ENCODE results near the gene AQP9.
"Not testable (repeated sequence)": the region's sequence is repeated elsewhere in the genome, so short reads cannot be mapped to it uniquely, and the experiment has no call there.

Gene AQP9

DNA sequence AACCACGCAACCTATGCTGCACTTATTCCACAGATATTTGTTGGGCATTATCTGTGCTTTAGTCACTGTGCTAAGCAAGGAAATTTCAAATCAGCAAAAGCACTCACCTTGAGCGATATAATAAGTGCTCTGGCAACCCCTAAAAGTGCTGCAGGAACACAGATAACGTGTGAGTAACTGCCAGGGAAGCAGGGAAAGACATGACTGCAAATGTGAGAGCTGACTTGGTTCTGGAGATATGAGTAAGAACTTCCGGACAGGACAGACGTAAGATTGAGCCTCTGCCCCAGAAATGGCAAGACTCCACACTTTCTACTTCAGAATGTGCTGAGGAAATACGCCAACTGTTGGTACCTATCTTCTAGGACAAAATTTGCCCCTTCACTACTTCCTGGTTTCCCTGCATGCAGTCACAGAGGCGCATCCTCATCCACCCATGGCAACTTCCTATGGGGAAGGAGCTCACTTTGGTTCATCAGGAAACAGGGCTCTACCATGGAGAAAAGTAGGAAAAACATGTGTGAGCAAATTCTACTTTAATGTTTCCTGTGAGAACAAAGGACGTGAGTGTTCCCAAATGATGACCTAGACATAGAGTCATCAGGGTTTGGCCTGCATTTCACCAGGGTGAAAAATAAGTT lies 41.7 kb downstream of the AQP9 start:
- no peaks in the 10 kb centered on the region for H3K4me1 ChIP-seq (ENCODE audit: control insufficient read depth, insufficient read depth, low read length)
- no peak overlapping the region for H3K4me3 ChIP-seq (ENCODE audit: low read depth, low read length)
- H3K9ac ChIP-seq (ENCODE audit: low read depth, low read length): no peak overlapping the region
- no peak overlapping the region for H3K27ac ChIP-seq (ENCODE audit: low read depth, low read length)
- no peaks in the 10 kb centered on the region for H3K36me3 ChIP-seq (ENCODE audit: control insufficient read depth, insufficient read depth, low read length)
- no peaks in the 10 kb centered on the region for H3K27me3 ChIP-seq (ENCODE audit: control insufficient read depth, insufficient read depth, low read length)
- no peaks in the 10 kb centered on the region for H3K9me3 ChIP-seq (ENCODE audit: control insufficient read depth, insufficient read depth, low read length)

DNA sequence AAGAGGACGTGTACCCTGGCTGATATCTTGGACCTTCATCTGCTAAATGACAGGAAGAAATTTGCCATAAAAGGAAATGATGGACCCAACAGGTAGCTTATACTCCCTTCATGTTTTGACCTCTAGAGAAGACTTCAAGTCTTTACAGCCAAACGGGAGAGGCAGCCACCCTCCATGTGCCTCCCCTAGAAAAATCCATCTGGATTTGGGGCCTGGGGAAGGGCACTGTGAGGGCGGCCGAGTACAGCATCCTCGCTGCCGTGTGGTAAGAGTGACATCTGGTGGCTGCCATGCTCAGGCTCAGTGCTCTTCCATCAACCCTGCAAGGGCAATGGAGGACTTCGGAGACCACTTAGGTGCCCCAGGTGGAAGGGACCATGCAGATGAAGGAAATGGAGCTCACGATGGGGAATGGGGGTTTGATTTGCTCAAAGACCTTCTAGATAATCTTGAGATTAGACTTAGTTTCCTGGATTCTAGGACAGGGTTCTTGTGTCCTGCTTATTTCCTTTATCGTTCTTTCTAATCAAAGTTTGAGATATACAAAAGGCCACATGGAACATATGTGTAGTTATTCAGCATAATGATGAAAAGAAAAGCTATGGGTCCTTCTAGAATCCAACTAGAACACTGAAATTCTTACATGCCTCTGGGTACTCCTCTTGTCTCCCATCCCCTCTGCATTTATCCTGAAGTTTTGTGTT lies 44.4 kb downstream of the AQP9 start:
- no peak overlapping the region for H3K4me3 ChIP-seq (ENCODE audit: low read depth, low read length)
- no peak overlapping the region for H3K27ac ChIP-seq (ENCODE audit: low read depth, low read length)
- no peaks in the 10 kb centered on the region for H3K4me1 ChIP-seq (ENCODE audit: control insufficient read depth, insufficient read depth, low read length)

DNA sequence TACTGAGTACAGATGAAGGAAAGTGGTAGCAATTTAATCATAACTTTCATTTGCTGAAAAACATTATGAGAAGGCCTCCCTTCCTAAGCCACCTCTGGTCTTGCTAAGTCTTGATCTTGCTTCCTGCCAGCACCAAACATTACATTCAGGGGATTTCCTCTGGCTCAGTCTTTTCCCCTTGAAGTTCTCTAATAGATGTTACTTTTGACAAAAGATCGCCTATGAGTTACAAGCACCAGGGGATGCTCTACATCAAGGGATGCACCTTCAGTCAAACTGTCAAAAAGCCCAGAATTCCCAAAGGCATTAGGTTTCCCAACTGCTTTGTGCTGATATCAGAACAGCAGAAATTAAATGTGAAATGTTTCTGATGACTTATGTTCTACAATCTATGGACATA lies 47.3 kb downstream of the AQP9 start:
- Histone ChIP-seq H3K4me3 (ENCODE audit: low read depth, low read length) (no peak overlapping the region), H3K4me1 (ENCODE audit: control insufficient read depth, insufficient read depth, low read length) (no peaks in the 10 kb centered on the region), H3K27me3 (ENCODE audit: control insufficient read depth, insufficient read depth, low read length) (no peaks in the 10 kb centered on the region), H3K27ac (ENCODE audit: low read depth, low read length) (no peak overlapping the region), H3K9me3 (ENCODE audit: control insufficient read depth, insufficient read depth, low read length) (no peaks in the 10 kb centered on the region), H3K36me3 (ENCODE audit: control insufficient read depth, insufficient read depth, low read length) (no peaks in the 10 kb centered on the region), H3K9ac (ENCODE audit: low read depth, low read length) (no peak overlapping the region)

More for the DNA sequence above, 44.4 kb downstream of the AQP9 start:
- H3K27me3 ChIP-seq (ENCODE audit: control insufficient read depth, insufficient read depth, low read length): no peaks in the 10 kb centered on the region
- H3K9me3 ChIP-seq (ENCODE audit: control insufficient read depth, insufficient read depth, low read length): no peaks in the 10 kb centered on the region
- H3K9ac ChIP-seq (ENCODE audit: low read depth, low read length): no peak overlapping the region
- H3K36me3 ChIP-seq (ENCODE audit: control insufficient read depth, insufficient read depth, low read length): no peaks in the 10 kb centered on the region

DNA sequence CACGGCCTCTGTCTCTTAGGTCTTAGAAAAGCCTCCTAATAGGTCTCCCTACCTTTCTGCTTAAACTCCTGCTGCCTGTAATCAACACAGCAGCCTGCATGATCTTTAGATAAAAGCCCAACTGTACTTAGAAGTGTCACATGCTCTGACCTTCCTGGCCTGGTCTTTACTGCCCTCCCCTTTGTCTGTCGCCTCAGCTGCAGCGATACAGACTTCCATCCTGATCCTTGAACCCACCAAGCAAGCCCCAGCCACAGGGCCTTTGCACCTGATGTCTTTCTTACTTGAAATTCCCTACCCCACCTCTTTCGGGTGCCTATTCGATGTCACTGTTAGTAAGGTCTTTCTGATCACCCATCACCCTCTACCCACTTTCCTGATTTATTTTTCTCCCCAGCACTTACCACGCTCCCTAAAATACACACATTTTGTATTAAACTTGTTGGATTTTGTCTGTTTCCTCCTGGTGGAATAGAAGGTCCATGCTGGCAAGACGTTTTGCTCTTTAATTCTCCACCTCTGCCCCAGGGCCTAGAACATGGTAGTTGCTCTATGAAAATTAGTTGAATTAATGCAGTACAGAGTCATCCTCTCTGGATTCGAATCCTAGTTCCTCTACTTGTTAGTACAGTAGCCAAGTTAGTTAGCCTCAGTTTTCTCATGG lies 51.1 kb downstream of the AQP9 start:
- no peaks in the 10 kb centered on the region for H3K27me3 ChIP-seq (ENCODE audit: control insufficient read depth, insufficient read depth, low read length)
- H3K36me3 ChIP-seq (ENCODE audit: control insufficient read depth, insufficient read depth, low read length): no peaks in the 10 kb centered on the region
- no peak overlapping the region for H3K27ac ChIP-seq (ENCODE audit: low read depth, low read length)
- H3K9me3 ChIP-seq (ENCODE audit: control insufficient read depth, insufficient read depth, low read length): no peaks in the 10 kb centered on the region
- peaks cover 8% of the 10 kb centered on the region; the same call in 1 of the 2 replicates for H3K4me1 ChIP-seq (ENCODE audit: control insufficient read depth, insufficient read depth, low read length)
- no peak overlapping the region for H3K4me3 ChIP-seq (ENCODE audit: low read depth, low read length)
- H3K9ac ChIP-seq (ENCODE audit: low read depth, low read length): no peak overlapping the region

DNA sequence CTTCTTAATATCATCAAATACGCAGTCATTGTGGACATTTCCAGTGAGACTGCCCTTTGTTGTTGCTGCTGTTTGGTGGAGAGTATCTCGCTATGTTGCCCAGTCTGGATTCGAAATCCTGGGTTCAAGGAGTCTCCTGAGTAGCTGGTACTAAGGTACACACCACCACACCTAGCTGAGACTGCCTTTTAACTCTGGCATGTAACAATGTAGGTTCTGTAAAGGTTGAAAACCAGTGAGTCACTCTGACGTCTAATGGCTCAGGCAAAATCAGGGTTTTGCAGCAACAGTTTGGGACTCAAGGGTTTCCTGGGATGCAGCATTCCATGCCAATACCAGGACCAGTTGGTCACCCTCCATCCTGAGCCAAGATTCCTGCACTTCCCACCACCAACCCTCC lies 52.2 kb downstream of the AQP9 start:
- H3K27me3 ChIP-seq (ENCODE audit: control insufficient read depth, insufficient read depth, low read length): no peaks in the 10 kb centered on the region

DNA sequence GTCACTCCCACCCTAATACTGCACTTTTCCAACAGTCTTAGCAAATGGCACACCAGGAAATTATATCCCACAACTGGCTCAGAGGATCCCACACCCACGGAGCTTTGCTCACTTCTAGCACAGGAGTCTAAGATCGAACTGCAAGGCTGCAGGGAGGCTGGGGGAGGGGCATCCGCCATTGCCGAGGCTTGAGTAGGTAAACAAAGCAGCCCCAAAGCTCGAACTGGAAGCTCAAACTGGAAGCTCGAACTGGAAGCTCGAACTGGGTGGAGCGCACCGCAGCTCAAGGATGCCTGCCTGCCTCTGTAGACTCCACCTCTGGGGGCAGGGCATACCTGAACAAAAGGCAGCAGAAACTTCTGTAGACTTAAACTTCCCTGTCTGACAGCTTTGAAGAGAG lies 55.5 kb downstream of the AQP9 start:
- not testable (repeated sequence) for H3K4me1 ChIP-seq (ENCODE audit: control insufficient read depth, insufficient read depth, low read length); H3K27me3 ChIP-seq (ENCODE audit: control insufficient read depth, insufficient read depth, low read length); H3K9me3 ChIP-seq (ENCODE audit: control insufficient read depth, insufficient read depth, low read length); H3K9ac ChIP-seq (ENCODE audit: low read depth, low read length); H3K4me3 ChIP-seq (ENCODE audit: low read depth, low read length); H3K36me3 ChIP-seq (ENCODE audit: control insufficient read depth, insufficient read depth, low read length); H3K27ac ChIP-seq (ENCODE audit: low read depth, low read length)

More for the DNA sequence above, 52.2 kb downstream of the AQP9 start:
- H3K4me3 ChIP-seq (ENCODE audit: low read depth, low read length): no peak overlapping the region
- no peak overlapping the region for H3K9ac ChIP-seq (ENCODE audit: low read depth, low read length)
- H3K36me3 ChIP-seq (ENCODE audit: control insufficient read depth, insufficient read depth, low read length): no peaks in the 10 kb centered on the region
- peaks cover 8% of the 10 kb centered on the region; the same call in 1 of the 2 replicates for H3K4me1 ChIP-seq (ENCODE audit: control insufficient read depth, insufficient read depth, low read length)
- H3K9me3 ChIP-seq (ENCODE audit: control insufficient read depth, insufficient read depth, low read length): no peaks in the 10 kb centered on the region
- H3K27ac ChIP-seq (ENCODE audit: low read depth, low read length): no peak overlapping the region

DNA sequence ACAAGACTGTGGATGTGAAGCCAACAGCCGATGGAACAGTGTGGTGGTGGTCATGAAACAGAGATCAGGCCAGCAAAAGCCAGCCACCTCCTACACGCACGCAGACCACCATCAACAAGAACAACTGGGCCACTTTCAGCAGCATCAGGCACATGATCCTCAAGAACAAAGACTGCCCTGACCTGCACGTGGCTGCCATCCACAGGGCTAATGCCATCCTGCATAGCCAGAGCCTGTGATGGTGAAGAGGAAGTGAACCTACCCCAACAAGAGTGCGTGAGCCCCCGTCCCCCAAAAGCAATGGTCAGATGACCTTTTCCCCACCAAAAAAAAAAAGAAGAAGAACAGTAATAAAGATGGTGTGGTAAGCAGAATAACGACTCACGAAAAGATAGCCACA lies 62.6 kb downstream of the AQP9 start:
- Histone ChIP-seq H3K4me1 (ENCODE audit: control insufficient read depth, insufficient read depth, low read length) (no peaks in the 10 kb centered on the region), H3K9ac (ENCODE audit: low read depth, low read length) (no peak overlapping the region), H3K9me3 (ENCODE audit: control insufficient read depth, insufficient read depth, low read length) (no peaks in the 10 kb centered on the region), H3K27ac (ENCODE audit: low read depth, low read length) (no peak overlapping the region), H3K4me3 (ENCODE audit: low read depth, low read length) (no peak overlapping the region), H3K36me3 (ENCODE audit: control insufficient read depth, insufficient read depth, low read length) (no peaks in the 10 kb centered on the region), H3K27me3 (ENCODE audit: control insufficient read depth, insufficient read depth, low read length) (no peaks in the 10 kb centered on the region)

DNA sequence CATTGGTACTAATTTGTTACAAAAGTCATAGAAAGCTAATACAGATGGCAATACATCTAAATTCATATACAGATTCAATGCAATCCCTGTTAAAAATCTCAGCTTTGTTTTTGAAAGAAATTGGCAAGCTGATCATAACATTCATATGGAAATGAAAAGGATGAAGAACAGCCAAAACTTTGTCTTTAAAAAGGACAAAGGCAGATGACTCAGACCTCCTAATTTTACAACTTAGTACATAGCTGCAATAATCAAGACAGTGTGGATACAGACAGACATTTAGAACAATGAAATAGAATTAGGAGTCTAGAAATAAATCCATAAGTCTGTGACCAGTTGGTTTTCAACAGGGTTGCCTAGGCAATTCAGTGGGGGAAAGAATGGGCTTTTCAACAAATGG lies 63.3 kb downstream of the AQP9 start:
- H3K9me3 ChIP-seq (ENCODE audit: control insufficient read depth, insufficient read depth, low read length): no peaks in the 10 kb centered on the region
- H3K36me3 ChIP-seq (ENCODE audit: control insufficient read depth, insufficient read depth, low read length): no peaks in the 10 kb centered on the region
- no peak overlapping the region for H3K4me3 ChIP-seq (ENCODE audit: low read depth, low read length)
- no peak overlapping the region for H3K9ac ChIP-seq (ENCODE audit: low read depth, low read length)
- H3K4me1 ChIP-seq (ENCODE audit: control insufficient read depth, insufficient read depth, low read length): no peaks in the 10 kb centered on the region
- no peak overlapping the region for H3K27ac ChIP-seq (ENCODE audit: low read depth, low read length)
- no peaks in the 10 kb centered on the region for H3K27me3 ChIP-seq (ENCODE audit: control insufficient read depth, insufficient read depth, low read length)

DNA sequence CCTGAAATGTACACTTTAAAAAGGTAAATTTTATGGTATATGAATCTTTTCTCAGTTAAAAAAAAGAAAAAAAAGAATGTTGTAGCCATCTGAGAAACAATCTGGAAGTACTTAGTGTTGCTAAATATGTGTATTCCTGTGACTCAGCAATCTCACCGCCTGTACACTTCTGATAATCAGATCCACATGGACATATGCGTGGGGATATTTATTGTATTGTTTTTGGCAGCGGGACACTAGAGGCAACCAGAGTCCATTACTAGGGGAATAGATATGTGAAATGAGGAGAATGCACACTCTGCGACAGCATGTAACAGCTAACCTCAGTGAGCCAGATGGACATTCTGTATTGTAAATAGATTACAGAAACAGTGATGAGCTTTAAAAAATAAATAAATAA lies 65.4 kb downstream of the AQP9 start:
- Histone ChIP-seq H3K4me1 (ENCODE audit: control insufficient read depth, insufficient read depth, low read length) (no peaks in the 10 kb centered on the region), H3K36me3 (ENCODE audit: control insufficient read depth, insufficient read depth, low read length) (no peaks in the 10 kb centered on the region), H3K27ac (ENCODE audit: low read depth, low read length) (no peak overlapping the region), H3K27me3 (ENCODE audit: control insufficient read depth, insufficient read depth, low read length) (no peaks in the 10 kb centered on the region), H3K9ac (ENCODE audit: low read depth, low read length) (no peak overlapping the region), H3K4me3 (ENCODE audit: low read depth, low read length) (no peak overlapping the region), H3K9me3 (ENCODE audit: control insufficient read depth, insufficient read depth, low read length) (no peaks in the 10 kb centered on the region)

DNA sequence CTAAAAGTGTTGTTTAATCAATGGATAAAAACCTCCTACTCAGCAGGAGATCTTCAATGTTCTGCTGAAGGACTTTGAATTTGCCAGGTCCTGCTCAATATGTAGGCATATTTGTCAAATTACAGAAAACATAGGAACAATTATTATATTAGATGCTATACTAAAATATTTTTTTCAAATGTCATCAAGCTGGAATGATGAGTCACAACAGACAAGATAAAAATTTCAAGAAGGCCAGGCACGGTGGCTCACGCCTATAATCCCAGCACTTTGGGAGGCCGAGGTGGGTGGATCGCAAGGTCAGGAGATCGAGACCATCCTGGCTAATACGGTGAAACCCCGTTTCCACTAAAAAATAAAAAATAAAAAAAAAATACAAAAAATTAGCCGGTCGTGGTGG lies 68.0 kb downstream of the AQP9 start:
- H3K4me3 ChIP-seq (ENCODE audit: low read depth, low read length): no peak overlapping the region
- no peaks in the 10 kb centered on the region for H3K4me1 ChIP-seq (ENCODE audit: control insufficient read depth, insufficient read depth, low read length)
- no peak overlapping the region for H3K9ac ChIP-seq (ENCODE audit: low read depth, low read length)
- H3K27ac ChIP-seq (ENCODE audit: low read depth, low read length): no peak overlapping the region
- no peaks in the 10 kb centered on the region for H3K27me3 ChIP-seq (ENCODE audit: control insufficient read depth, insufficient read depth, low read length)
- H3K36me3 ChIP-seq (ENCODE audit: control insufficient read depth, insufficient read depth, low read length): no peaks in the 10 kb centered on the region
- H3K9me3 ChIP-seq (ENCODE audit: control insufficient read depth, insufficient read depth, low read length): no peaks in the 10 kb centered on the region

DNA sequence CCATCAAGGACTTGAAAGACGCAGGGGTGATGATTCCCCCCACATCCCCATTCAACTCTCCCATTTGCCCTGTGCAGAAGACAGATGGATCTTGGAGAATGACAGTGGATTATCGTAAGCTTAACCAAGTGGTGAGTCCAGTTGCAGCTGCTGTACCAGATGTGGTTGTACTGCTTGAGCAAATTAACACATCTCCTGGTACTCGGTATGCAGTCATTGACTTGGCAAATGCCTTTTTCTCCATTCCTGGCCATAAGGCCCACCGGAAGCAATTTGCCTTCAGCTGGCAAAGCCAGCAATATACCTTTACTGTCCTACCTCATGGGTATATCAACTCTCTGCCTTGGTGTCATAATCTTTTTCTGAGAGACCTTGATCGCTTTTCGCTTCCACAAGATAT lies 70.0 kb downstream of the AQP9 start:
- H3K27me3 ChIP-seq (ENCODE audit: control insufficient read depth, insufficient read depth, low read length); H3K9me3 ChIP-seq (ENCODE audit: control insufficient read depth, insufficient read depth, low read length); H3K9ac ChIP-seq (ENCODE audit: low read depth, low read length); H3K27ac ChIP-seq (ENCODE audit: low read depth, low read length); H3K4me3 ChIP-seq (ENCODE audit: low read depth, low read length); H3K36me3 ChIP-seq (ENCODE audit: control insufficient read depth, insufficient read depth, low read length); H3K4me1 ChIP-seq (ENCODE audit: control insufficient read depth, insufficient read depth, low read length): not testable (repeated sequence)

Data from HUES48 (cell line).